ENCODE results near the gene SHANK3.
"Not testable (repeated sequence)": the region's sequence is repeated elsewhere in the genome, so short reads cannot be mapped to it uniquely, and the experiment has no call there.

DNA sequence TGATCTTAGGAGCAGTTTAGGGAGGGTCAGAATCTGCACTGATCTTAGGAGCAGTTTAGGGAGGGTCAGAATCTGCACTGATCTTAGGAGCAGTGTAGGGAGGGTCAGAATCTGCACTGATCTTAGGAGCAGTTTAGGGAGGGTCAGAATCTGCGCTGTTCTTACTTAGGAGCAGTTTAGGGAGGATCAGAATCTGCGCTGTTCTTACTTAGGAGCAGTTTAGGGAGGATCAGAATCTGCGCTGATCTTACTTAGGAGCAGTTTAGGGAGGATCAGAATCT is 28.9 kb upstream of the SHANK3 start:
- TF ChIP-seq, protein P1, sequence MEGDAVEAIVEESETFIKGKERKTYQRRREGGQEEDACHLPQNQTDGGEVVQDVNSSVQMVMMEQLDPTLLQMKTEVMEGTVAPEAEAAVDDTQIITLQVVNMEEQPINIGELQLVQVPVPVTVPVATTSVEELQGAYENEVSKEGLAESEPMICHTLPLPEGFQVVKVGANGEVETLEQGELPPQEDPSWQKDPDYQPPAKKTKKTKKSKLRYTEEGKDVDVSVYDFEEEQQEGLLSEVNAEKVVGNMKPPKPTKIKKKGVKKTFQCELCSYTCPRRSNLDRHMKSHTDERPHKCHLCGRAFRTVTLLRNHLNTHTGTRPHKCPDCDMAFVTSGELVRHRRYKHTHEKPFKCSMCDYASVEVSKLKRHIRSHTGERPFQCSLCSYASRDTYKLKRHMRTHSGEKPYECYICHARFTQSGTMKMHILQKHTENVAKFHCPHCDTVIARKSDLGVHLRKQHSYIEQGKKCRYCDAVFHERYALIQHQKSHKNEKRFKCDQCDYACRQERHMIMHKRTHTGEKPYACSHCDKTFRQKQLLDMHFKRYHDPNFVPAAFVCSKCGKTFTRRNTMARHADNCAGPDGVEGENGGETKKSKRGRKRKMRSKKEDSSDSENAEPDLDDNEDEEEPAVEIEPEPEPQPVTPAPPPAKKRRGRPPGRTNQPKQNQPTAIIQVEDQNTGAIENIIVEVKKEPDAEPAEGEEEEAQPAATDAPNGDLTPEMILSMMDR (IDR thresholded peaks at IDR 0.05), result not testable (repeated sequence)
- not testable (repeated sequence) for TF ChIP-seq POLR2A (IDR thresholded peaks at IDR 0.05)
